ENCODE measurements around the gene HPN.
A peak's percentile ranks its signal among the peaks of the same experiment; 100 is the strongest.

HPN gene

GRCh38 chr19:35108730-35109129 lies 67.2 kb downstream of the HPN start:
- no peak for DNase-seq

GRCh38 chr19:35109395-35110112 lies 68.0 kb downstream of the HPN start:
- DNase-seq: no peak

- DNase-seq: no peak
These were observed 69.5 kb downstream of the HPN start for GRCh38 chr19:35110974-35111373.

GRCh38 chr19:35112995-35113688 lies 71.6 kb downstream of the HPN start:
- DNase-seq: no peak

GRCh38 chr19:35114353-35115176 lies 73.0 kb downstream of the HPN start:
- DNase-seq: peak; percentile 54 to 68

- DNase-seq: no peak
These were observed 73.8 kb downstream of the HPN start, which contains the start of gene FXYD3 for GRCh38 chr19:35115177-35115951. Gene FXYD3, plus strand, starts transcription at chr19:35115823. Its CDS starts 3,554 bp downstream, at chr19:35119377.

Data from stimulated activated CD4-positive, alpha-beta T cell treated with anti-CD3 and anti-CD28 coated beads, Interleukin-4, amount 100 ng/mL, for 4 hours (primary cell).